Measurements from ENCODE around the gene AMN.

Gene AMN

GRCh38 chr14:102903889-102904512 is 18.5 kb upstream of the AMN start:
- TF ChIP-seq CTCF (IDR thresholded peaks at IDR 0.05; ENCODE audit: borderline replicate concordance, insufficient read depth, low read depth, low read length): no peak
- H3K4me3 ChIP-seq (ENCODE audit: low read depth, low read length): no peak overlapping the region

- no peak overlapping the region for H3K4me3 ChIP-seq (ENCODE audit: low read depth, low read length)
- no peak for TF ChIP-seq CTCF (IDR thresholded peaks at IDR 0.05; ENCODE audit: borderline replicate concordance, insufficient read depth, low read depth, low read length)
Observed at GRCh38 chr14:102905116-102906108, 17.1 kb upstream of the AMN start.

- no peak for TF ChIP-seq CTCF (IDR thresholded peaks at IDR 0.05; ENCODE audit: borderline replicate concordance, insufficient read depth, low read depth, low read length)
- no peak overlapping the region for H3K4me3 ChIP-seq (ENCODE audit: low read depth, low read length)
Observed at GRCh38 chr14:102906616-102907302, 15.7 kb upstream of the AMN start.

- TF ChIP-seq CTCF (IDR thresholded peaks at IDR 0.05; ENCODE audit: borderline replicate concordance, insufficient read depth, low read depth, low read length): no peak
Observed at GRCh38 chr14:102907303-102907844, 15.1 kb upstream of the AMN start.

GRCh38 chr14:102907980-102908730 is 14.3 kb upstream of the AMN start:
- H3K4me3 ChIP-seq (ENCODE audit: low read depth, low read length): no peak overlapping the region
- no peak for TF ChIP-seq CTCF (IDR thresholded peaks at IDR 0.05; ENCODE audit: borderline replicate concordance, insufficient read depth, low read depth, low read length)

More at GRCh38 chr14:102907303-102907844, 15.1 kb upstream of the AMN start:
- no peak overlapping the region for H3K4me3 ChIP-seq (ENCODE audit: low read depth, low read length)

- H3K4me3 ChIP-seq (ENCODE audit: low read depth, low read length): no peak overlapping the region
- TF ChIP-seq CTCF (IDR thresholded peaks at IDR 0.05; ENCODE audit: borderline replicate concordance, insufficient read depth, low read depth, low read length): no peak
Observed at GRCh38 chr14:102908766-102909455, 13.6 kb upstream of the AMN start.

All from GM12875 (cell line).